ENCODE measurements around the gene PKIG.

- TF ChIP-seq CTCF (IDR thresholded peaks at IDR 0.05; ENCODE audit: borderline replicate concordance, extremely low read depth, low read length, poor library complexity, severe bottlenecking), result no peak
- no peak for TF ChIP-seq EZH2 (IDR thresholded peaks at IDR 0.05; ENCODE audit: borderline replicate concordance, low read depth, low read length, severe bottlenecking)
These were observed 74.1 kb downstream of the PKIG start for GRCh38 chr20:44656448-44656847.
